CD4-positive, alpha-beta T cell (primary cell): ENCODE results near the gene FUS. TPM values are rescaled to one million over a fixed set of nuclear protein-coding genes. Genes with fewer than 3 reads are reported as not detected.
A peak's percentile ranks its signal among the peaks of the same experiment; 100 is the strongest.

Source experiments
- ATAC-seq: fragments of 200-7000 bp; cut with Tn5 transposase; one replicate; pipeline ENCODE4 v1.10.0; 2022; ENCODE audit warnings: mild to moderate bottlenecking; ENCODE audit not compliant: poor library complexity
- CTCF ChIA-PET: fragments of 350-600 bp; sonication (Branson Sonifier 250); formaldehyde crosslinking; loops from one replicate; lab custom pipeline; 2021; ENCODE audit warnings: antibody characterized with exemption, inconsistent platforms; lab: Charles Lee
- POLR2A ChIA-PET: fragments of 350-600 bp; sonication (Branson Sonifier 250); formaldehyde crosslinking; loops from one replicate; lab custom pipeline; 2021; ENCODE audit warnings: antibody characterized with exemption, inconsistent platforms; lab: Charles Lee
- DNase-seq, 14 experiments: peaks; one replicate each; pipeline ENCODE4 v3.0.0-alpha.2; 2013 to 2020; ENCODE audit warnings: mixed read lengths in 2 of 14
- H3K27ac ChIP-seq, 2 donors: one replicate each; pipeline versions ENCODE4 v1.5.1 to v1.7.0; 2013; ENCODE audit warnings: low read length in 2 of 2, low read depth in 1 of 2, mild to moderate bottlenecking in 1 of 2
- H3K27me3 ChIP-seq, 2 experiments: 1 replicate in 1 of 2; 2 replicates in 1 of 2; pipeline versions ENCODE4 v1.6.1 to v1.7.0; 2013; ENCODE audit warnings: low read length in 2 of 2, control low read depth in 1 of 2, mild to moderate bottlenecking in 1 of 2, moderate library complexity in 1 of 2; ENCODE audit not compliant: insufficient read depth in 2 of 2, control insufficient read depth in 1 of 2
- H3K36me3 ChIP-seq: one replicate; pipeline ENCODE4 v1.6.1; 2013; ENCODE audit warnings: low read length, control low read depth; ENCODE audit not compliant: insufficient read depth
- H3K4me1 ChIP-seq: one replicate; pipeline ENCODE4 v1.6.1; 2013; ENCODE audit warnings: low read length, control low read depth; ENCODE audit not compliant: insufficient read depth
- H3K4me3 ChIP-seq: one replicate; pipeline ENCODE4 v1.5.1; 2013; ENCODE audit warnings: mild to moderate bottlenecking, low read length, moderate library complexity
- H3K9me3 ChIP-seq, 2 experiments: 1 replicate in 1 of 2; 2 replicates in 1 of 2; pipeline versions ENCODE4 v1.6.1 to v1.7.0; 2013; ENCODE audit warnings: low read length in 2 of 2, mild to moderate bottlenecking in 2 of 2, control low read depth in 1 of 2, moderate library complexity in 1 of 2; ENCODE audit not compliant: control insufficient read depth in 1 of 2, insufficient read depth in 1 of 2
- H3K27ac Mint-ChIP-seq: one replicate; pipeline ENCODE4 v1.8.0; 2020; ENCODE audit warnings: mixed read lengths
- H3K27me3 Mint-ChIP-seq: one replicate; pipeline ENCODE4 v1.8.0; 2021; ENCODE audit warnings: mixed read lengths
- H3K36me3 Mint-ChIP-seq: one replicate; pipeline ENCODE4 v1.8.0; 2021; ENCODE audit warnings: low read depth, mixed read lengths
- H3K4me1 Mint-ChIP-seq: one replicate; pipeline ENCODE4 v1.8.0; 2021; ENCODE audit warnings: low read depth, mixed read lengths
- H3K4me3 Mint-ChIP-seq: one replicate; pipeline ENCODE4 v1.8.0; 2020; ENCODE audit warnings: mild to moderate bottlenecking, mixed read lengths
- H3K9me3 Mint-ChIP-seq: one replicate; pipeline ENCODE4 v1.8.0; 2020; ENCODE audit warnings: mixed read lengths
- intact Hi-C, 2 experiments: fragments of 100-400 bp; cut with DNase I in 1 of 2; cut with micrococcal nuclease in 1 of 2; formaldehyde crosslinking; loops; one replicate each; pipeline versions ENCODE4 v1.15.1 to v1.9.0; 2023 to 2025; cut with DNase I, micrococcal nuclease
- total RNA-seq, 174 experiments: library from RNA in 2 of 174; stranded (reverse) in 2 of 174; gene quantifications; one replicate each; pipeline ENCODE4 v1.2.3 and lab custom pipeline; 2021 to 2026
- TF ChIP-seq, protein P1 (sequence below): fragments of 200-600 bp; IDR thresholded peaks from one replicate; pipeline ENCODE4 v1.8.0; 2022; ENCODE audit warnings: antibody characterized with exemption, mild to moderate bottlenecking

The FUS gene
- total RNA-seq, 2 experiments from 2014 or later: 699 to 733 TPM

DNA sequence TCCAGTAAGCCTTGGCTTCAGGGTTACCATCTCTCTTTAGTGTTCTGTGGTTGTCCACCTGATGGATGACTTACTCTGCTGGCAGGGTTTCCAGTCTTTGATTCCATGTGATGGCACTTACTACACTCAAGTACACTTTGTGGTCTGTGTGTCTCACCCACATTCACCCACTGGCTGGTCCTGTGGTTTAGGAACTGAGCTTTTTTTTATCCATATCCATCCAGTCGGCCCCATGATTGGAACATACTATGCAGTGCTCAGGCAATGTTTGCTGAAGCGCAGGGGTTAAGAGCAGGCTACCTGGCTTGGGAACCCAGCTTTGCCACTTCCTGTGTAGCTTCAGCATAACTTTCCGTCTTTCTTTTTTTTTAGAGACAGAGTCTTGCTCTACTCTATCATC, 2.8 kb upstream of the FUS start:
- Mint-ChIP-seq H3K27me3 (no peaks in the 10 kb centered on the region), H3K9me3 (no peaks in the 10 kb centered on the region), H3K36me3 (peaks cover 28% of the 10 kb centered on the region), H3K4me3 (peak overlapping the region; percentile 97), H3K27ac (peak overlapping the region; percentile 81), H3K4me1 (peaks cover 39% of the 10 kb centered on the region)
- Histone ChIP-seq H3K4me3 (peak overlapping the region; percentile 31), H3K4me1 (peaks cover 40% of the 10 kb centered on the region), H3K36me3 (no peaks in the 10 kb centered on the region), H3K27ac (peak overlapping the region; percentile 35 to 41), H3K27me3 (no peaks in the 10 kb centered on the region), H3K9me3 (no peaks in the 10 kb centered on the region)
- CTCF ChIA-PET: interaction anchor here (0.9 to 3.5 kb wide), 3 partner anchors 17 to 283 kb away, joined by 3 to 19 read pairs (median 3); no protein-coding TSS in a partner anchor
- TF ChIP-seq, protein P1, sequence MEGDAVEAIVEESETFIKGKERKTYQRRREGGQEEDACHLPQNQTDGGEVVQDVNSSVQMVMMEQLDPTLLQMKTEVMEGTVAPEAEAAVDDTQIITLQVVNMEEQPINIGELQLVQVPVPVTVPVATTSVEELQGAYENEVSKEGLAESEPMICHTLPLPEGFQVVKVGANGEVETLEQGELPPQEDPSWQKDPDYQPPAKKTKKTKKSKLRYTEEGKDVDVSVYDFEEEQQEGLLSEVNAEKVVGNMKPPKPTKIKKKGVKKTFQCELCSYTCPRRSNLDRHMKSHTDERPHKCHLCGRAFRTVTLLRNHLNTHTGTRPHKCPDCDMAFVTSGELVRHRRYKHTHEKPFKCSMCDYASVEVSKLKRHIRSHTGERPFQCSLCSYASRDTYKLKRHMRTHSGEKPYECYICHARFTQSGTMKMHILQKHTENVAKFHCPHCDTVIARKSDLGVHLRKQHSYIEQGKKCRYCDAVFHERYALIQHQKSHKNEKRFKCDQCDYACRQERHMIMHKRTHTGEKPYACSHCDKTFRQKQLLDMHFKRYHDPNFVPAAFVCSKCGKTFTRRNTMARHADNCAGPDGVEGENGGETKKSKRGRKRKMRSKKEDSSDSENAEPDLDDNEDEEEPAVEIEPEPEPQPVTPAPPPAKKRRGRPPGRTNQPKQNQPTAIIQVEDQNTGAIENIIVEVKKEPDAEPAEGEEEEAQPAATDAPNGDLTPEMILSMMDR: no peak
- POLR2A ChIA-PET: interaction anchor here (0.6 to 5.2 kb wide), 17 partner anchors 9 to 692 kb away, joined by 3 to 152 read pairs (median 5); partner anchors contain the start of genes ARMC5, KAT8, PHKG2 and PYCARD
- DNase-seq (peak in 13 of 14 experiments; percentile 20 to 77 (median 46)), ATAC-seq (peak; percentile 38)
- intact Hi-C loops: loop anchor here in 1 of 2 experiments (2.0 kb wide), 1 partner anchor 16 kb away; no protein-coding TSS in a partner anchor

DNA sequence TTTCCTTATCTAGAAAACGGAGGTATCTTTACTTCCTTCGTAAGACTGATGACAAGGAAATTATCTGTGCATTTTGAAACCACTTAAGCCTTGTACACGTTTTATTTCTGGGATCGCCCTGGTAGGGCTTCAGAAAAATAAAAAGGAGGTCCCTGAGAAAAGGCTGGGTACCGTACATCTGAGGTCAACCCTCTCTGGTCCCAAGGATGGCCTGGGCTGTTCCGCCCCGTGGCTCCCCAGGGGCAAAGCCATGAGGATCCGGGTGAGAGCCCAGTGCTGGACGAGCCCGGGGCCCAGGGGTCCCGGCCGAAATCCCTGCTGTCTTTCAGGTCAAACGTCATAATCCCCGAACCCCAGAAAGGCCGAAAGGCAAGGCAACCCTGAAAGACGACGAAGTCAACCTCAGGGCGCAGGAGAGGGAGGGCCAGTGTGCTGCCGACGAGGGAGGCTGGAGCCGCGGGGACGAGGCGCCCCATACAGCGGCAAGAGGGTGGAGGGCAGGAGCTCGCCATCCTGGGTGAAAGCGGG, 656 bp upstream of the FUS start:
- no peaks in the 10 kb centered on the region for H3K27me3 ChIP-seq
- peak overlapping the region; percentile 97 for H3K4me3 Mint-ChIP-seq
- POLR2A ChIA-PET: interaction anchor here (0.8 to 5.2 kb wide), 35 partner anchors 8 to 1114 kb away, joined by 3 to 152 read pairs (median 6); partner anchors contain the start of genes ALDOA, ARMC5, BCKDK and KAT8
- peak overlapping the region; percentile 95 for H3K27ac Mint-ChIP-seq
- ATAC-seq (no peak), DNase-seq (no peak)
- no peaks in the 10 kb centered on the region for H3K9me3 Mint-ChIP-seq
- H3K27ac ChIP-seq: peak overlapping the region; percentile 87 to 97
- H3K4me3 ChIP-seq: peak overlapping the region; percentile 87
- no peaks in the 10 kb centered on the region for H3K27me3 Mint-ChIP-seq
- H3K9me3 ChIP-seq: no peaks in the 10 kb centered on the region
- TF ChIP-seq, protein P1: no peak
- peaks cover 62% of the 10 kb centered on the region for H3K4me1 ChIP-seq
- H3K36me3 ChIP-seq: peaks cover 20% of the 10 kb centered on the region
- H3K4me1 Mint-ChIP-seq: peaks cover 60% of the 10 kb centered on the region
- H3K36me3 Mint-ChIP-seq: peaks cover 49% of the 10 kb centered on the region
- CTCF ChIA-PET: interaction anchor here (2.0 kb wide), 1 partner anchor 37 kb away, joined by 13 read pairs; no protein-coding TSS in a partner anchor
- intact Hi-C loops: loop anchor here (1.0 to 2.0 kb wide), 2 partner anchors 36 to 222 kb away; partner anchors contain the start of gene SETD1A (in 1 of the 2)

DNA sequence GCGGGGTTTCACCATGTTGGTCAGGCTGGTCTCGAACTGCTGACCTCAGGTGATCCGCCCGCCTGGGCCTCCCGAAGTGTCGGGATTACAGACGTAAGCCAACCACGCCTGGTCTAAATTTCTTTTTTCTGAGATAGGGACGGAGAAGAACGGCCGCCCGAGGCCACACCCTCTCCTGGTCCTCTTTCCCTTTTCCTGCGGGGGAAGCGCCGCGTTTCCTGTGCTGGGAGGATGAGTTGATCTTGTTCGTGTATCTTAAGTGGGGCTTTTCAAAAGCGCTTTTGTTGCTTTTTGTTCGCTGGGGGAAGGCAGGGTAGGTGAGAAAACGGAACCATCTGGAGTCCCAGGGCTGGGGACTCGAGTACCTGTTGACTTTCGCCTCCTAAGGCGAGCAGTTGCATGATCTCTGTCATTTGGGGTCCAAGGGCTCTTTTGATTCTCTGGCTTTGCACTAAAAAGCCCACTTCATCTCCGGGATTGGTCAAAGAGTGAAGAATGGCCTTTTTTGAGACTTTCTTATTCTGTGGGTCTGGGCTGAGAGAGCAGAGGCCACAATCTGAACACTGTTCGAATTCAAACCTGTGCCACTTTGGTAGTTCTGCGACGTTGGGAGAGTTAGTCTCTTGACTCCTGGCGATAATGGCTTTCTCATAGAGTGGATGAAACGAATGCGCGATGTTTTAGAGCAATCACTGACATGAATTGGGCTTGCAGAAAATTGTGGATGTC, 1.3 kb downstream of the FUS start:
- Mint-ChIP-seq H3K4me3 (peak overlapping the region; percentile 97), H3K27ac (peak overlapping the region; percentile 95), H3K36me3 (peaks cover 69% of the 10 kb centered on the region), H3K27me3 (no peaks in the 10 kb centered on the region), H3K9me3 (no peaks in the 10 kb centered on the region), H3K4me1 (peaks cover 78% of the 10 kb centered on the region)
- intact Hi-C loops: loop anchor here (2.0 to 10.0 kb wide), 8 partner anchors 14 to 684 kb away; partner anchors contain the start of genes KAT8 (in 1 of the 2), STX4 (in 1 of the 2), ZNF646 (in 1 of the 2) and ZNF668 (in 1 of the 2)
- peak overlapping the region; percentile 87 for H3K4me3 ChIP-seq
- TF ChIP-seq, protein P1: no peak
- CTCF ChIA-PET: interaction anchor here (2.0 kb wide), 1 partner anchor 39 kb away, joined by 13 read pairs; no protein-coding TSS in a partner anchor
- POLR2A ChIA-PET: interaction anchor here (1.1 to 6.6 kb wide), 28 partner anchors 9 to 692 kb away, joined by 4 to 152 read pairs (median 11); partner anchors contain the start of genes ARMC5, FBRS, KAT8 and PRSS8
- peaks cover 80% of the 10 kb centered on the region for H3K4me1 ChIP-seq
- peak overlapping the region; percentile 87 to 97 for H3K27ac ChIP-seq
- ATAC-seq: no peak
- no peaks in the 10 kb centered on the region for H3K9me3 ChIP-seq
- no peaks in the 10 kb centered on the region for H3K27me3 ChIP-seq
- peaks cover 40% of the 10 kb centered on the region for H3K36me3 ChIP-seq
- DNase-seq: peak in 4 of 14 experiments; percentile 22 to 55 (median 44)
